ENCODE results near the gene TAF11L2.
"Not testable (repeated sequence)": the region's sequence is repeated elsewhere in the genome, so short reads cannot be mapped to it uniquely, and the experiment has no call there.

TAF11L2 gene

DNA sequence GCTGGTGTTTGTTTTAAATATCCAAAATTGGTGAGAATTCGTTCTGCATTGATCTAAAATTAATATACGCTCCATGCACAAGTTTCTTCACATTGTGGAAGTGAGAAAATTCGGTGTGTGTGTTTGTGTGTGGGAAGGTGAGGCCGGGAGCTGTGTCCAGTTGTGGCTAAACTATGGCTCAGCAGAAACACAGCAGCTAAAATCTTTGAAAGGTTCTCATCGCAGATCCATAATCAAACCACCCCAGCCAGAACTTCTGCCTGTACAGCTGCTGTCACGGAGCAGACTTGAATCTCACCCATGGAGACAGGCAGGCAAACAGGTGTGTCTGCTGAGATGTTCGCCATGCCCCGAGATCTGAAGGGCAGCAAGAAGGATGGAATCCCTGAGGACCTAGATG lies at the start of gene TAF11L2:
Gene TAF11L2, plus strand, starts transcription at position 301 of the 400 bp plus-strand sequence.
- DNase-seq = not testable (repeated sequence)

DNA sequence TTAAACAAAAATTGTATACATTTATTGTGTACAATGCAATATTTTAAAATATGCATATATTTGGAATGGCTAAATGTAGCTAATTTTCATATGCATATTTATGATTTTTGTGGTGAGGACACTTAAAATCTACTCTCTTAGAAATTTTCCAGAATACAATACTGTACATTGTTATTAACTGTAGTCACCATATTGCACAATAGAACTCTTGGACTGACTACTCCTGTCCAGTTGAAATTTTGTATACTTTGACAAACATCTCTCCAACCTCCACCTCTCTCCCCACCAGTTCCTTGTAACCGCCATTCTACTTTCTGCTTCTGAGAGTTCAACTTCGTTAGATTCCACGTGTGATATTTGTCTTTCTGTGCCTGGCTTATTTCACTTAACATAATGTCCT lies 49.2 kb upstream of the TAF11L2 start:
- no peak for DNase-seq

DNA sequence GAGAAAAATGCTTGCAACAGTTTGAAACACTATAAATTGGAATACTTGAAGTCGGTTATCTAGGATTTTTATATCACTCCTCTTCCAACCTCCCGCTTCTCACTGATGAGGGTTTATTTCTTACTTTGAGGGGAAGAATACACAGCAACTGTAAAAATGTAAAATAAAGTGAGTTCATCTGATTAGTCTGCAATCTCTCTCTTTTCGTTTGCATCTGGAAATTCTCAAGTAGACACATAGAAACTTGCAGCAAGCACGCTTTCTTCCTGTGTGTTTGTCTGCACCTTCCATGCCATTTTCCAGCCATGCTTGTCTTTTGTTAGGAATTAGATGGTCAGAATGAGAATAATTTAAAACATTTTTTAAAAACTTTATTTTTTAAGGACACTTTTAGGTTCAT lies 45.1 kb upstream of the TAF11L2 start:
- no peak for DNase-seq

DNA sequence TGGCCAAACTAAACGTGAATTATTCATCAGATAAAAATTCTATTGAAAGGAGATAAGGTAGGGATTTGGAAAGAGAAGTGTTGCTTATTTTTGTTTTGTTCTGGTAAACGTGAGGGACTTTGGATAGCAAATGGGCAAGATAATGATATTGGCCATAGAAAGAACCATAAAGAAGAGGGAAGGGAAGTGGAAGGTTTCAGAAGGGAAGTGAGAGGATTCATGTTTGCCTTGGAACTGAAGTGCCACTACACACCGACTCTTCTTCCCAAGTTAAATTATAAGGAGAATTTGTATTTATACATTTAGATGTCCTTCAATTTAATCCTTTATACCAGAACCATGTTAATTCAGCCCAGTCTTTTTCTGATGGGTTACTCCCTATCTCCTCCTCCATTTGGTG lies 42.1 kb upstream of the TAF11L2 start:
- DNase-seq = no peak

DNA sequence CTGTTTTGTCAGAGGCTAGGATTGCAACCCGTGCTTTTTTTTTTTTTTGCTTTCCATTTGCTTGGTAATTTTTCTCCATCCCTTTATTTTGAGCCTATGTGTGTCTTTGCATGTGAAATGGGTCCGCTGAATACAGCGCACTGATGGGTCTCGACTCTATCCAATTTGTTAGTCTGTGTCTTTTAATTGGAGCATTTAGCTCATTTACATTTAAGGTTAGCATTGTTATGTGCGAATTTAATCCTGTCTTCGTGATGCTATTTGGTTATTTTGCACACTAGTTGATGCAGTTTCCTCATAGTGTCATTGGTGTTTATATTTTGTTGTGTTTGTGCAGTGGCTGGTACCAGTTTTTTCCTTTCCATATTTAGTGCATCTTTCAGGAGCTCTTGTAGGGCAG lies 36.2 kb upstream of the TAF11L2 start:
- no peak for DNase-seq

DNA sequence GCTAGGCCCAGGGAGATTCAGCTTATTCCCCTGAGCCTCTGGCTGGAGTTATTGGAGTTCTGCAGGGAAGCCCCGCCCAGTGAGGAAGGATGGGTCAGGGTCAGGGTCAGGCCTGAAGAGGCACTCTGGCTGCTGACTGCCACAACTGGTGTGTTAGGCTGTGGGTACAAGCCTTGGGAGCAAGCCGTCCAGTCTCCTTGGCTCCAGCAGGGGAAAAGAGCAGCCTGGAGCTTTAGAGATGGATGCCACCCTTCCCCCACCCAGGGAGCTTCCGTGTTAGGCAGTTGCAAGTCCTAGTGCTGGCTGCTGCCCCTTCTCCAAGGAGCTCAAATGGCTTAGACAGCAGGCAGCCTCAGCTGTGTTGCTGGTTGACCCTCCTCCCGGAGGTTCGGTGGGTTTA lies 34.4 kb upstream of the TAF11L2 start:
- no peak for DNase-seq

DNA sequence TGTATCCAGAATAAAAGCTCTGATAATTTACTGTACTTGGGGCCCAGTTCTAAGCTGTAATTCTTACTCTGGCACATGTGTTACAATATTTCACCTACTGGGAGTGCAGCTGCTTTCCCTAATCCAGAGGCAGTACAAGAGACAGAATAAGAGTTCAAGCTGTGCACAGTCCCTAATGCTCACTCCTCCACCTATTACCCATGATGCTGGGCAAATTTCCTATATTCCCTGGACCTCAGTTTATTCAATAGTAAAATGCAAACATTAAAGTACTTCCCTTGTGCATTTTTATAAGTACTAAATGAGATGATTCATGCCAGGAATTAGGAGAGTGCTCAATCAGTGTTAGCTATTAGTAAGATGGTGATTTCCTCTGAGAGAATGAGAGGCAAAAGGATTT lies 28.0 kb upstream of the TAF11L2 start:
- no peak for DNase-seq

DNA sequence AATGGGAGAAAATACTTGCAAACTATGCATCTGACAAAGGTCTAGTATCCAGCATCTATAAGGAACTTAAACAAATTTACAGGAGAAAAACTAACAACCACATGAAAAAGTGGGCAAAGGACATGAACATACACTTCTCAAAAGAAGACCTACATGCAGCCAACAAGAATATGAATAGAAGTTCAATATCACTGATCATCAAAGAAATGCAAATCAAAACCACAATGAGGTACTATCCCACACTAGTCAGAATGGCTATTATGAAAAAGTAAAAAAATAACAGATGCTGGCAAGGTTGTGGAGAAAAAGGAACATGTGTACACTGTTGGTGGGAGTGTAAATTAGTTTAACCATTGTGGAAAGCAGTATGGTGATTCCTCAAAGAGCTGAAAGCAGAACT lies 23.0 kb upstream of the TAF11L2 start:
- DNase-seq = not testable (repeated sequence)

DNA sequence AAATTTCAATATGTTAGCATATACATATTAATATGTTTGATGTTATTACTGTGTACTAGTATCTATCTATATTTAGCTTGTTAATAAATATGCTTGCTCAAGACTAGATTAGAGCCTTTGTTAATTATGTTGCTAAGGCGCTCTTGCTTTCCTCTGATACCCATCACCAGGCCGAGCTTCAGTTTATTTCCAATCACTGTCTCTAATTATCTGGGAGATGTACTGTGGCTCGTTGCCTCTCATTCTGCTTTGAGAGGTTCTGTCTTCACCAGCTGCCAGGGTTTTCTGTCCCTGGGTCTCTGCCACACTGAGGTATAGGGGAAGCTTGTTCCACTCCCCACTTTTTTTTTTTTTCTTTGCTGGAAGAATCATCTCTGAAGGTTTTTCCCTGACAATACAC lies 21.0 kb upstream of the TAF11L2 start:
- no peak for DNase-seq

DNA sequence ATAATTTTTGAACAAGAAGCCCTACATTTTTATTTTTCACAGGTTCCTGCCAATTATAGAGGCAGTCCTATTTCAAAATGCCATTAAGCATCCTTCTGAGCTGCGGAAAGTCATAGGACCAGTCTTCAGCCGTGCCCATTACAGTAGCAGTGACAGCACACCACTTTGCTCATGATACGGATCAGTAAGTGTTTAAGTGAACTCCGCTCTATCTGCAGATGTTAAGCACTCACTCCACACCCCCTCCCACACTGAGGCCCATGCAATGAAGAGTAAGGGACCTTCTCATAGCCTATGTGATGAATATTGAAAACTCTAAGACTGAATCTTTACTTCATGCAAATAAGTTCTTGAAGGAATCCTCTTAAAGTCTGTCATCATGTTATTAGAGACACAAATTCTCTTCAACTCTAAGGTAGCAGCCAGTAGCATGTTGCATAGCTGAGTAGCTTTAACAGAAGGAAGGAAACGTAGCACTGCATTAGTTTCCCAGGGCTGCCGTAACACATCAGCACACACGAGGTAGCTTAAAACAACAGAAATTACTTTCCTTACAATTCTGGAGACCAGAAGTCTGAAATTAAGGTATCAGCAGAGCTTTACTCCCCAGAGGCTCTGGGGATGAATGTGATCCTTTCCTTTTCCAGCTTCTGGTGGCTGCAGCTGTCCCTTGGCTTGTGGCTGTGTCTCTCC lies 20.3 kb upstream of the TAF11L2 start:
- no peak for DNase-seq

DNA sequence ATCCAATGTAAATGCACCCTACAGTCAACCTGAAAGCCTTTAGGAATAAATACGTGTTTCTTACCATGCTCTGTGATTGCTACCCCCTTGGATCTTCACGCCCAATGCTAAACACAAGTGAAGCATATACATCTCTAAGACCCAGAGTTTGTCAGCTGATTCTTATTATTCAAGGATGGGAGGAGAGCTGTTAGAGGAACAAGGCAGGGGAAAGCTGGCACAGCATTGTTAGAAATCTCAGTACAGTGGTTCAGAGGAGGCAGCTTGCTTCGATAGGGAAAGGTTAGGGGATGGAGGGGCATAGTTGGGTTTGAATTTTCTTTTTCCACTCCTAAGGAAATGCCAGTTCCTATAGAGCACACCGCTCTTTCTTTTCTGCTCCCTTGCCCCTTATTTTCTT lies 16.7 kb upstream of the TAF11L2 start:
- no peak for DNase-seq

DNA sequence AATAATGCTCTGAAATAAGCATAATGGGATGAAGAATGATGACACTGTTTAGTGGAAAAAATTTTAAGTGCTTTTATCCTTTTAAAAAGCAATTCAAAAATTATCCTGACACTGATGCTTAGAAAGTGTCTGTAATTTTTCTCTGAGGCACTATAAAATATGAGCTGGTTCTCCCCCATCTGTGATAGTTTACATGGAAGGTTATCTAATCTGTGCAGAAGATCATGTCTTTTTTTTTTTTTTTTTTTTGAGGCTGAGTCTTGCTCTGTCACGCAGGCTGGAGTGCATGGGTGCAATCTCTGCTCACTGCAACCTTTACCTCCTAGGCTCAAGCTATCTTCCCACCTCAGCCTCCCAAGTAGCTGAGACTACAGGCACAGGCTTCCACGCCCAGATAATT lies 15.2 kb upstream of the TAF11L2 start:
- DNase-seq = no peak

DNA sequence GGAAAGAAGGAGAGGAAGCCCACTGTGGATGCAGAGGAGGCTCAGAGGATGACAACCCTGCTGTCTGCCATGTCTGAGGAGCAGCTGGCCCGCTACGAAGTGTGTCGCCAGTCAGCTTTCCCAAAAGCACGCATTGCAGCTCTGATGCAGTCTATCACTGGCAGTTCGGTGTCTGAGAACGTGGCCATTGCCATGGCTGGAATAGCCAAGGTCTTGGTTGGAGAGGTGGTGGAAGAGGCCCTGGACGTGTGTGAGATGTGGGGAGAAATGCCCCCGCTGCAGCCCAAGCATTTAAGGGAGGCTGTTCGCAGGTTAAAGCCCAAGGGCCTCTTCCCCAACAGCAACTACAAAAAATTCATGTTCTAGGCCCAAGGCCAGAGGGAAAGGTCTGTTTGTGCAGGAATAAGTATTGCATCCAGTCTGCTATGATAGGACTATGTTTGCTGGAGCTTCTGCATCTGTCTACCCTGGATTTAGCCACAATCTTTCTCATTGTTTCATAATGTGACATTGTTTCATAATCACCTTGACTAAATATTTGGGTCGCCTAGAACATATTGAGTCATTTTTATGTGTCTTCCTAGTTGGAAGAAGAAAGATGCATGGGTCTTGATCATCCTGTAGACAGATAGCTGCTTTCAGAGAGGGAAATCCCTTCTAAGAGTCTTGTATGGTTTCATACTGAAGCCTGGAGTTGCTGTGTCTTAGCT lies 11.4 kb upstream of the TAF11L2 start:
- DNase-seq = not testable (repeated sequence)

DNA sequence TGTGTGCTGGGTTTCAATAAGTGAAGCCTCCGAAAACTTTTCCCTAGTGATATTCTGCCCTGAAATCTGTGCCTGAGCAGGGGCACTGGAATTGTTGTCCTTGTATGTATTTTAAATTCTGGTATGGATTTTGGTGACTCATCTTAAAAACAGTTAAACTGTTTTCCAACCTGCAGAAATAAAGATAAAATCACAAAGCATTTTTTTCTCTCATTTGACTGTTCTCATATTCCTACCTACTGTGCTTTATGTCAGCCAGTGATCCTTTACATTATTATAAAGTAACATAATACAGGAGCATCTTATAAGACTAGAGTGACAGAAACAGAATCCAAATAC lies 10.9 kb upstream of the TAF11L2 start:
- no peak for DNase-seq

DNA sequence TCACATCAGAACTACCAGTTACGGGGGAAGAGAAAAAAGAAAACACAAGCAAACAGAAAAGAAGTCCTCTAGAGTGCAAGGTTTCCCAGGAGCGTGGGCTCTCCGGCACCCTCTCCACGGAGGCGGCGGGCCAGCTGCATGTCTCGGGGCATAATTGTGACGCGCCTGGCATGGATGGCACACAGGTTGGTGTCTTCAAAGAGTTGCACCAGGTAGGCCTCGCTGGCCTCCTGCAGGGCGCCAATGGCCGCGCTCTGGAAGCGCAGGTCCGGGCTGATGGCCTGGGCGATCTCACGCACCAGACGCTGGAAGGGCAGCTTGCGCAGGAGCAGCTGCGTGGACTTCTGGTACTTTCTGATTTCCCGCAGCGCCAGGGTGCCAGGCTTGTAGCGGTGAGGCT lies 6.8 kb upstream of the TAF11L2 start:
- not testable (repeated sequence) for DNase-seq

DNA sequence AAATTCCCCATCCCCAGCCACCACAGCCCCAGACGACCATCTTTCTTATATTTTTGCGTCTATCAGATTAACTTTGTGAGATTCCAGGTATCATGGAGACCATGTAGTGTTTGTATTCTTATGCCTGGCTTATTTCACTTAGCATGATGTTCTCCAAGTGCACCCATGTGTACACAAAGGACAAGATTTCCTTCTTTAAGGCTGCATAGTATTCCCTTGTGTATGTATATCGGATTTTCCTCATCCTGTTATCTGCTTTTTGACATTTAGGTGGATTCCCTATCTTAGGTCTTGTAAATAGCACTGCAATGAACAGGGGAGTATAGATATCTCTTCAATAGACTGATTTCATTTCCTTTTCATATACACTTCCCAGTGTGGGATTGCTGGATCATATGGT lies 5.3 kb upstream of the TAF11L2 start:
- DNase-seq = no peak

DNA sequence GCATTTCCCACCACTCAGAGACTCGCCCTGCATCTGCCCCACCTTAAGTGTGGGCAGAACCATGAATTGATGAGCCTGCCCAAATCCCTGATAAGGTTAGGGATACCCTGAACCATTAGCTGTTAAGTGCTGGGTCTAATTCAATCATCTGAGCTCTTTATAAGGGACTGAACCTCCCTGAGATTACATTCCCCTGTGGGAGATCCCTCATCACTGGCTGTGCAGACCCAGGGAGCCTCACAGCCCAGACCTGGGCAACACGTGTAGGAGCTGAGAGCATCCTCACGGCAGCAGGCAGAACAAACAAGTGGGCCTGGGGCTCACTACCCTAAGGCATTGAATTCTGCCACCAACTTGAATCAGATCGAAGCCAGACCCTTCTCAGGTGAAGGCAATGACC lies 585 bp upstream of the TAF11L2 start:
- no peak for DNase-seq

DNA sequence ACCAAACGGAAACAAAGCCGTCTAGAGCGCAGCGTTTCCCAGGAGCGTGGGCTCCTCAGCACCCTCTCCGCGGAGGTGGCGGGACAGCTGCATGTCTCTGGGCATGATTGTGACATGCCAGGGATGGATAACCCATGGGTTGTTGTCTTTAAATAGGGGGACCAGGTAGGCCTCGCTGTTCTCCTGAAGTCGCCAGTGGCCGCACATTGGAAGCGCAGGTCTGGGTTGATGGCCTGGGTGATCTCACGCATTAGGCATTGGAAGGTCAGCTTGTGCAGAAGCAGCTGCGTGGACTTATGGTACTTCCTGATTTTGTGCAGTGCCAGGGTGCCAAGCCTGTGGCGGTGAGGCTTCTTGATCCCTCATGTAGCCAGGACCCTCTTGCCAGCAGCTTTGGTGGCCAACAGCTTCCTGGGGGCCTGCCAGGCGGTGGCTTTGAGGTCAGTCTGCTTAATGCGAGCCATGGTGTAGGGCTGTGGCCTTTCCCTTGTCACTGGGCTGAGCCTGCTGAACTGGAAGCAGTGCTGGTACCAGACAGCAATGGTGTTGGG lies 13.8 kb downstream of the TAF11L2 start:
- DNase-seq = no peak

DNA sequence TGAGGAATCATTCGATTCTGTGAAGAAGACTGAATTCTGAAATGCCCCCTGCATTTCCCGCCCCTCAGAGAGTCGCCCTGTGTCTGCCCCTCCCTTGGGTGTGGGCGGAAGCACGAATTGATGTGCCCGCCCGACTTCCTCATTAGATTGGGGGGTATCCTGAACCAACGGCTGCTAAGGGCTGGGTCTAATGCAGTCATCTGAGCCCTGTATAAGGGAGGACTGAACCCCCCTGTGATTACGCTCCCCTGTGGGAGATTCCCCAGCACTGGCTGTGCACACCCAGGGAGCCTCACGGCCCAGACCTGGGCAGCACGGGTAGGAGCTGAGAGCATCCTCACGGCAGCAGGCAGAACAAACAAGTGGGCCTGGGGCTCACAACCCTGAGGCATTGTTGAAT lies 19.5 kb downstream of the TAF11L2 start:
- DNase-seq = not testable (repeated sequence)

DNA sequence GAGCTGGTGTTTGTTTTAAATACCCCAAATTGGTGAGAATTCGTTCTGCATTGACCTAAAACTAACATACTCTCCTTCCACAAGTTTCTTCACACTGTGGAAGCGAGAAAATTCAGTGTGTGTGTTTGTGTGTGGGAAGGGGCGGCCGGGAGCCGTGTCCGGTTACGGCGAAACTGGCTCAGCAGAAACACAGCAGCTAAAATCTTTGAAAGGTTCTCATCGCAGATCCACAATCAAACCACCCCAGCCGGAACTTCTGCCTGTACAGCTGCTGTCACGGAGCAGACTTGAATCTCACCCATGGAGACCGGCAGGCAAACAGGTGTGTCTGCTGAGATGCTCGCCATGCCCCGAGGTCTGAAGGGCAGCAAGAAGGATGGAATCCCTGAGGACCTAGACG lies 20.0 kb downstream of the TAF11L2 start, which contains the start of gene TAF11L3:
Gene TAF11L3, plus strand, starts transcription at position 301 of the 400 bp plus-strand sequence.
- DNase-seq = not testable (repeated sequence)

DNA sequence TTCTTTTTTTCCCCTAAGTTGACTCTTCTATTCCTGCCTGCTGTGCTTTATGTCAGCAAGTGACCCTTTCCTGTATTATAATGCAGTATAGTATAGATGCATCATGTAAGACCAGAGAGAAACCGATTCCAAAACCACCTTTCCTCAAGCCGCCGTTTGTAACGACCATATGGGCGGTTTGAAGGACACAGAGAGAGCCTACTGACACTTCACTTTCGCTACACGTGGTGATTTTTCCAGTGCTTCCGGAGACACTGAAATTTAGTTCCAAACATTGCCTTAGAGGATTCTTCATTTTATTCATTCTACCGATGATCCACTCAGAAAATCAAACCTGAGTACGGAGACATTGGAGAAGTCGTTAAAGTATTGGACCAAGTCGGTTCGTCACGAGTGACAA lies 21.5 kb downstream of the TAF11L2 start:
- not testable (repeated sequence) for DNase-seq

DNA sequence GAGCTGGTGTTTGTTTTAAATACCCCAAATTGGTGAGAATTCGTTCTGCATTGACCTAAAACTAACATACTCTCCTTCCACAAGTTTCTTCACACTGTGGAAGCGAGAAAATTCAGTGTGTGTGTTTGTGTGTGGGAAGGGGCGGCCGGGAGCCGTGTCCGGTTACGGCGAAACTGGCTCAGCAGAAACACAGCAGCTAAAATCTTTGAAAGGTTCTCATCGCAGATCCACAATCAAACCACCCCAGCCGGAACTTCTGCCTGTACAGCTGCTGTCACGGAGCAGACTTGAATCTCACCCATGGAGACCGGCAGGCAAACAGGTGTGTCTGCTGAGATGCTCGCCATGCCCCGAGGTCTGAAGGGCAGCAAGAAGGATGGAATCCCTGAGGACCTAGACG lies 23.5 kb downstream of the TAF11L2 start, which contains the start of gene TAF11L4:
Gene TAF11L4, plus strand, starts transcription at position 301 of the 400 bp plus-strand sequence.
- not testable (repeated sequence) for DNase-seq

DNA sequence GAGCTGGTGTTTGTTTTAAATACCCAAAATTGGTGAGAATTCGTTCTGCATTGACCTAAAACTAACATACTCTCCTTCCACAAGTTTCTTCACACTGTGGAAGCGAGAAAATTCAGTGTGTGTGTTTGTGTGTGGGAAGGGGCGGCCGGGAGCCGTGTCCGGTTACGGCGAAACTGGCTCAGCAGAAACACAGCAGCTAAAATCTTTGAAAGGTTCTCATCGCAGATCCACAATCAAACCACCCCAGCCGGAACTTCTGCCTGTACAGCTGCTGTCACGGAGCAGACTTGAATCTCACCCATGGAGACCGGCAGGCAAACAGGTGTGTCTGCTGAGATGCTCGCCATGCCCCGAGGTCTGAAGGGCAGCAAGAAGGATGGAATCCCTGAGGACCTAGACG lies 26.9 kb downstream of the TAF11L2 start, which contains the start of gene TAF11L5:
Gene TAF11L5, plus strand, starts transcription at position 301 of the 400 bp plus-strand sequence.
- not testable (repeated sequence) for DNase-seq

DNA sequence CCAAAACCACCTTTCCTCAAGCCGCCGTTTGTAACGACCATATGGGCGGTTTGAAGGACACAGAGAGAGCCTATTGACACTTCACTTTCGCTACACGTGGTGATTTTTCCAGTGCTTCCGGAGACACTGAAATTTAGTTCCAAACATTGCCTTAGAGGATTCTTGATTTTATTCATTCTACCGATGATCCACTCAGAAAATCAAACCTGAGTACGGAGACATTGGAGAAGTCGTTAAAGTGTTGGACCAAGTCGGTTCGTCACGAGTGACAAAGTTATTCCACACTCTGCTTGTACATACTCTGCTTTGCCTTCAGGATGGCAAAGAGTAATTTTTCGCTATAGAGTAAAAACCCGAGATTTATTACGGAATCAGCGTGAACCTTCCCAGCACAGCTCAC lies 28.5 kb downstream of the TAF11L2 start:
- not testable (repeated sequence) for DNase-seq

All from stimulated activated CD4-positive, alpha-beta T cell treated with anti-CD3 and anti-CD28 coated beads, Interleukin-12 subunit alpha, Interleukin-12 subunit beta, amount 100 ng/mL, for 4 hours (primary cell).